HTERT RPE-1 (cell line): ENCODE data around the gene SLC38A3.
"Not testable (repeated sequence)": the region's sequence is repeated elsewhere in the genome, so short reads cannot be mapped to it uniquely, and the experiment has no call there.

Experiments used
- in situ Hi-C: fragments of 300-500 bp; cut with MboI; formaldehyde crosslinking; loops from 4 replicates; pipeline ENCODE4 v1.14.3; 2020; ENCODE audit warnings: low sequenced_read_pairs

Gene SLC38A3

GRCh38 chr3:50230104-50230793 is 25.2 kb downstream of the SLC38A3 start:
- in situ Hi-C loops = no loop called here

GRCh38 chr3:50230794-50231125 is 25.7 kb downstream of the SLC38A3 start:
- in situ Hi-C loops = no loop called here

GRCh38 chr3:50231581-50231980 is 26.5 kb downstream of the SLC38A3 start:
- in situ Hi-C loops = no loop called here

- in situ Hi-C loops = no loop called here
Observed at GRCh38 chr3:50232303-50232702, 27.2 kb downstream of the SLC38A3 start.

- in situ Hi-C loops = no loop called here
Observed at GRCh38 chr3:50233176-50233575, 28.1 kb downstream of the SLC38A3 start.

- in situ Hi-C loops = no loop called here
Observed at GRCh38 chr3:50235716-50236483, 30.8 kb downstream of the SLC38A3 start, which contains the start of gene GNAI2. GNAI2 (plus strand) TSS chr3:50236204; CDS start chr3:50236336, 132 bp downstream.

- in situ Hi-C loops = no loop called here
Observed at GRCh38 chr3:50236484-50237132, 31.5 kb downstream of the SLC38A3 start.

- in situ Hi-C loops = no loop called here
Observed at GRCh38 chr3:50237133-50237651, 32.1 kb downstream of the SLC38A3 start.

- in situ Hi-C loops = no loop called here
Observed at GRCh38 chr3:50237754-50238548, 32.9 kb downstream of the SLC38A3 start.

- in situ Hi-C loops = no loop called here
Observed at GRCh38 chr3:50238549-50239026, 33.5 kb downstream of the SLC38A3 start.

GRCh38 chr3:50239649-50240048 is 34.6 kb downstream of the SLC38A3 start:
- in situ Hi-C loops = no loop called here

GRCh38 chr3:50241163-50241562 is 36.1 kb downstream of the SLC38A3 start:
- in situ Hi-C loops = no loop called here

- in situ Hi-C loops = no loop called here
Observed at GRCh38 chr3:50241713-50242380, 36.8 kb downstream of the SLC38A3 start.

- in situ Hi-C loops = no loop called here
Observed at GRCh38 chr3:50242381-50242770, 37.3 kb downstream of the SLC38A3 start.

GRCh38 chr3:50242851-50243542 is 37.9 kb downstream of the SLC38A3 start:
- in situ Hi-C loops = no loop called here

- in situ Hi-C loops = no loop called here
Observed at GRCh38 chr3:50243543-50243895, 38.4 kb downstream of the SLC38A3 start.

- in situ Hi-C loops = not testable (repeated sequence)
Observed at GRCh38 chr3:50244813-50245212, 39.7 kb downstream of the SLC38A3 start.

- in situ Hi-C loops = no loop called here
Observed at GRCh38 chr3:50245251-50245745, 40.2 kb downstream of the SLC38A3 start.

GRCh38 chr3:50245831-50246516 is 40.9 kb downstream of the SLC38A3 start:
- in situ Hi-C loops = no loop called here
